Activated CD4-positive, CD25-positive, alpha-beta regulatory T cell (primary cell): ENCODE measurements around the gene SPCS3.
"Not testable (repeated sequence)": the region's sequence is repeated elsewhere in the genome, so short reads cannot be mapped to it uniquely, and the experiment has no call there.

ENCODE experiments used
- DNase-seq, 4 experiments: peaks; one replicate each; lab custom pipeline; 2025; lab: John Stamatoyannopoulos, UW

Gene SPCS3

GRCh38 chr4:176319704-176320339, at the start of gene SPCS3:
Gene SPCS3 (plus strand): TSS chr4:176319966. CDS start chr4:176320077, 111 bp downstream.
- peak; percentile 89 to 95 (median 92) for DNase-seq

GRCh38 chr4:176270669-176271068, 49.1 kb upstream of the SPCS3 start:
- DNase-seq: no peak

GRCh38 chr4:176271749-176272148, 48.0 kb upstream of the SPCS3 start:
- no peak for DNase-seq

- no peak for DNase-seq
Measured at GRCh38 chr4:176272799-176273198, 47.0 kb upstream of the SPCS3 start.

- no peak for DNase-seq
Measured at GRCh38 chr4:176273736-176274135, 46.0 kb upstream of the SPCS3 start.

GRCh38 chr4:176274441-176274840, 45.3 kb upstream of the SPCS3 start:
- no peak for DNase-seq

- no peak for DNase-seq
Measured at GRCh38 chr4:176276710-176277109, 43.1 kb upstream of the SPCS3 start.

- peak in 1 of 4 experiments; percentile 1 for DNase-seq
Measured at GRCh38 chr4:176277162-176277904, 42.4 kb upstream of the SPCS3 start.

GRCh38 chr4:176279560-176279959, 40.2 kb upstream of the SPCS3 start:
- not testable (repeated sequence) for DNase-seq

- DNase-seq: no peak
Measured at GRCh38 chr4:176286728-176287127, 33.0 kb upstream of the SPCS3 start.

- DNase-seq: no peak
Measured at GRCh38 chr4:176287546-176287945, 32.2 kb upstream of the SPCS3 start.

GRCh38 chr4:176288020-176288419, 31.7 kb upstream of the SPCS3 start:
- no peak for DNase-seq

GRCh38 chr4:176289561-176289960, 30.2 kb upstream of the SPCS3 start:
- no peak for DNase-seq

GRCh38 chr4:176290520-176290919, 29.2 kb upstream of the SPCS3 start:
- DNase-seq: no peak

GRCh38 chr4:176291748-176292147, 28.0 kb upstream of the SPCS3 start:
- DNase-seq: no peak

- DNase-seq: no peak
Measured at GRCh38 chr4:176292920-176293319, 26.8 kb upstream of the SPCS3 start.

- DNase-seq: no peak
Measured at GRCh38 chr4:176293660-176294059, 26.1 kb upstream of the SPCS3 start.

GRCh38 chr4:176295907-176296306, 23.9 kb upstream of the SPCS3 start:
- DNase-seq: not testable (repeated sequence)

- no peak for DNase-seq
Measured at GRCh38 chr4:176298664-176299063, 21.1 kb upstream of the SPCS3 start.

GRCh38 chr4:176300036-176300435, 19.7 kb upstream of the SPCS3 start:
- DNase-seq: no peak

- DNase-seq: no peak
Measured at GRCh38 chr4:176300565-176300964, 19.2 kb upstream of the SPCS3 start.

- DNase-seq: no peak
Measured at GRCh38 chr4:176302283-176303275, 17.2 kb upstream of the SPCS3 start.
